GM12865 (cell line): Measurements from ENCODE around the gene MT1B.

Experiments
- DNase-seq: peaks from one replicate; pipeline ENCODE4 v3.0.0; 2010; ENCODE audit warnings: low read depth
- H3K4me3 ChIP-seq: 2 replicates; pipeline ENCODE4 v1.5.1; 2011; ENCODE audit warnings: mild to moderate bottlenecking, low read depth, low read length, control low read depth
- TF ChIP-seq, protein P1 (sequence below): IDR thresholded peaks from 2 replicates; pipeline ENCODE4 v1.5.1; 2011; ENCODE audit warnings: low read length, control low read depth, low read depth, inconsistent platforms; ENCODE audit not compliant: insufficient read depth; ENCODE audit errors: missing control alignments

Gene MT1B

DNA sequence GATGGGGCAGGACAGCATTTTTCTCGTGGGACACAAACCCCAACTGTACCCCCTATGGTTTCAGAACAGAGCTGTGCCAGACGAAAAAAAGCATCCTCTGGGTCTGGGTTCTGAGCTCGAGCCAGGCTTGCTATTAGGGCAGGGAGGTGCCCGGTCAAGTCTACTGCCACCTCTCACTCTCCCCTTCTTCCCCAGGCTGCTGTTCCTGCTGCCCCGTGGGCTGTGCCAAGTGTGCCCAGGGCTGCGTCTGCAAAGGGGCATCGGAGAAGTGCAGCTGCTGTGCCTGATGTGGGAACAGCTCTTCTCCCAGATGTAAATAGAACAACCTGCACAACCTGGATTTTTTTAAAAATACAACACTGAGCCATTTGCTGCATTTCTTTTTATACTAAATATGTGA lies 25.0 kb upstream of the MT1B start:
- no peak overlapping the region for H3K4me3 ChIP-seq
- TF ChIP-seq, protein P1, sequence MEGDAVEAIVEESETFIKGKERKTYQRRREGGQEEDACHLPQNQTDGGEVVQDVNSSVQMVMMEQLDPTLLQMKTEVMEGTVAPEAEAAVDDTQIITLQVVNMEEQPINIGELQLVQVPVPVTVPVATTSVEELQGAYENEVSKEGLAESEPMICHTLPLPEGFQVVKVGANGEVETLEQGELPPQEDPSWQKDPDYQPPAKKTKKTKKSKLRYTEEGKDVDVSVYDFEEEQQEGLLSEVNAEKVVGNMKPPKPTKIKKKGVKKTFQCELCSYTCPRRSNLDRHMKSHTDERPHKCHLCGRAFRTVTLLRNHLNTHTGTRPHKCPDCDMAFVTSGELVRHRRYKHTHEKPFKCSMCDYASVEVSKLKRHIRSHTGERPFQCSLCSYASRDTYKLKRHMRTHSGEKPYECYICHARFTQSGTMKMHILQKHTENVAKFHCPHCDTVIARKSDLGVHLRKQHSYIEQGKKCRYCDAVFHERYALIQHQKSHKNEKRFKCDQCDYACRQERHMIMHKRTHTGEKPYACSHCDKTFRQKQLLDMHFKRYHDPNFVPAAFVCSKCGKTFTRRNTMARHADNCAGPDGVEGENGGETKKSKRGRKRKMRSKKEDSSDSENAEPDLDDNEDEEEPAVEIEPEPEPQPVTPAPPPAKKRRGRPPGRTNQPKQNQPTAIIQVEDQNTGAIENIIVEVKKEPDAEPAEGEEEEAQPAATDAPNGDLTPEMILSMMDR: no peak
- DNase-seq: no peak

DNA sequence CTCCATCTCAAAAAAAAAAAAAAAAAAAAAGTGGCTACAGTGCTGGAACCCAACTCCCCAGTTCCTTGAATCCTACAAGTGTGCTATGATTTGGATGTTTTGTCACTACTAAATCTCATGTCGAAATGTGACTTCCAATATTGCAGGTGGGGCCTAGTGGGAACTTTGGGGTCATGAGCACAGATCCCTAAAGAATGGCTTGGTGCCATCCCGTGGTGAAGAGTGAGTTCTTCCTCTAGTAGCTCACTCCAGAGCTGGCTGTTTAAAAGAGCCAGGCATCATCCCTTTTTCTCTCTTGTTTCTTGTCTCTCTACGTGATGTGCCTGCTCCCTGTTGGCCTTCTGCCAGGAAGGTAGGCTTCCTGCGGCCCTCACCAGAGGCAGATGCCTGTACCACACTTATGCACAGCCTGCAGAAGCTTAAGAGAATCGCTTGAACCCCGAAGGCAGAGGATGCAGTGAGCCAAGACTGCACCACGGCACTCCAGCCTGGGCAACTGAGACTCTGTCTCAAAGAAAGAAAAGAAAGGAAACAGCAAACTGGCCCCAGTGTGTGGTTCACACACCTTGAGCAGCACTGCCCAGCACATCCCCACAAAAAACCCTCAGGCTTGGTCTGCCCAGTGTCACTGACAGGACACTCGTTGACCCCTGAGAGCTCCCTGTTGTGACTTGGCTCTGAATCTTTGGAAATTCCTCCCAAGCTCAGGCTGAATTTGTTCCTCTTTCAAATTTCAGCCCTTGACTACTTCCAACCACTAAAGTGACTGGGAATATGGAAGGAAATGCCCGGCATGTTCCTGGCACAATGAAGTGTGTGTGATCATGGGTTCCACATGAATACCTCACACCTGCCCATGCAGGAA lies 23.0 kb upstream of the MT1B start:
- DNase-seq: no peak
- TF ChIP-seq, protein P1: no peak
- no peak overlapping the region for H3K4me3 ChIP-seq

DNA sequence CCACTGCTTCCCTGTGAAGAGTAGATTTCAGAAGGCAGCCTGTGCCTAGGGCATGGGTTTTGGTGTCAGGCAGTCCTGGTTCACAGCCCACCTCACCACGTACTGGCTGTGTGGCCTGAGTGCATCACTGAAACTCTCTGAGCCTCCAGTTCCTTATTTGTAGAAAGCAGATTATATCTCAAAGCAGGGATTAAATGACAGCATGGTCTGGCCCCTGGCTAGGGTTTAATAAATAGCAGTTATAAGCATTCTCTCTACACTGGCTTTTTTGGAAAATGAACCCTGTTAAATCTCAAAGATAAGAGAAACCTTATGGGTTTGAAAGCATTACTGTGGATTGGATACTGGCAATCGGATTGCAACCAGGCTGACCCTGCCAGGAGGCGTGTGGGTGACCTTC lies 22.2 kb upstream of the MT1B start:
- TF ChIP-seq, protein P1: no peak
- no peak overlapping the region for H3K4me3 ChIP-seq
- DNase-seq: no peak

DNA sequence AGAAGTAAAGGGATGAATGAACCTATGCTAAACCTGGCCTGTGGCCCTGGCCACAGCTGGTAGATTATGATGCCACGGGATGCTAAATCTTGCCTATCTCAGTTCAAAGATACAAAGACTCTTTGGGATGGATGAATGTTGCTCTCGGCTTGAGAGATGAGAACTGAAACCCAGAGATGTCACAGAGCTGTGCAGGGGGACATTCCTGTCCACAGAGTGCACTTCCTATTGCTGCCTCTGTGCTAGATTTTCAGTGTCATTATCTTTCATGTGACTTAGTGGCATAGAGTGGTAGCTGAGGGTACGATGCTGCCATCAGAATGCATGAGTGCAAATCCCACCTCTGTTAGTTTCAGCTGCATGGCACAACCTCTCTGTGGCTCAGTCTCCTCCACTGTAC lies 21.6 kb upstream of the MT1B start:
- DNase-seq: peak; percentile 66
- no peak overlapping the region for H3K4me3 ChIP-seq
- TF ChIP-seq, protein P1: no peak

DNA sequence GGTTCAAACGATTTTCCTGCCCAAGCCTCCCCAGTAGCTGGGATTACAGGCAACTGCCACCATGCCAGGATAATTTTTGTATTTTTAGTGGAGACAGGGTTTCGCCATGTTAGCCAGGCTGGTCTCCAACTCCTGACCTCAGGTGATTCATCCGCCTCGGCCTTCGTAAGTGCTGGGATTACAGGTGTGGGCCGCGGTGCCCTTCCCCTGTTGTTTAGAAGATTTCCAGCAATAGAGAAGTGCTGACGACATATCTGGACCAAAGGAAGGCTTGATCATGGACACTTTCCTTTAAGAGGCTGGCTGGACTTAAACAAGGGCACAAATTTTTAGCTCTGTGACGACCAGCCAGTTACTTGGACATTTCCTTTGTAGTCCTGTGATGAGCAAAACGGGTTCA lies 20.5 kb upstream of the MT1B start:
- TF ChIP-seq, protein P1: no peak
- no peak overlapping the region for H3K4me3 ChIP-seq
- no peak for DNase-seq

DNA sequence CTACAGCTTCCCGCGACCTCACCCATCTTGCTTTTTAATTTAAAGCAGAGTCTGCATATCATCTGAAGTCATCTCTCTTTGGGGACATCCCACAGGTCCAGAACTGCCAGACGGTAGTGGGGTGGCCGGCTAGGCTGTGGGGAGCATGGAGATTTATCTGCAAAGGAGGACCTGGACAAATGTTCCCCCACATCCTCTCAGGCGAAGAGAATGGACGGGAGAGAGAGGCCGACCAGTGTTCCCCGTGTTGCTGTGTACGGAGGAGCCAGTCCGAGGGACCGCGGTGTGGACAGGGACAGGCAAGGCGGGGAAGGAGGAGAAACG lies 19.9 kb upstream of the MT1B start:
- TF ChIP-seq, protein P1: no peak
- H3K4me3 ChIP-seq: no peak overlapping the region
- no peak for DNase-seq
